Measurements from ENCODE around the gene NAT16.

NAT16 gene

GRCh38 chr7:101198476-101198875 is 18.4 kb upstream of the NAT16 start:
- no peak for TF ChIP-seq Cebpa-rat (IDR thresholded peaks at IDR 0.05)
- no peak overlapping the region for H3K9ac ChIP-seq
- H3K4me1 ChIP-seq = peaks cover 3 to 17% (median 9%) of the 10 kb centered on the region in 10 experiments
- peaks cover 0 to 9% (median 0%) of the 10 kb centered on the region in 11 experiments; a peak in 1 of 22 replicates for H4K20me1 ChIP-seq
- no peak overlapping the region for H3K27ac ChIP-seq
- peaks cover 35 to 45% (median 40%) of the 10 kb centered on the region in 11 experiments for H3K27me3 ChIP-seq
- H3K4me3 ChIP-seq = no peak overlapping the region
- H3K9me3 ChIP-seq (replicated peaks in 1 of 11) = no peaks in the 10 kb centered on the region
- no peak overlapping the region for H3K4me2 ChIP-seq
- no peaks in the 10 kb centered on the region for H3K36me3 ChIP-seq

- Histone ChIP-seq H3K36me3 (no peaks in the 10 kb centered on the region), H3K4me3 (no peak overlapping the region), H3K27me3 (peaks cover 33 to 40% (median 35%) of the 10 kb centered on the region in 11 experiments), H3K27ac (no peak overlapping the region), H3K4me1 (peaks cover 0 to 12% (median 5%) of the 10 kb centered on the region in 10 experiments; a peak in 16 of 20 replicates), H3K4me2 (peak overlapping the region in 1 of 11 experiments; percentile 12; a peak in 2 of 22 replicates), H3K9ac (no peak overlapping the region), H3K9me3 (replicated peaks in 1 of 11) (no peaks in the 10 kb centered on the region), H4K20me1 (peaks cover 0 to 9% (median 0%) of the 10 kb centered on the region in 11 experiments; a peak in 1 of 22 replicates)
- no peak for TF ChIP-seq Cebpa-rat (IDR thresholded peaks at IDR 0.05)
These were observed 17.9 kb upstream of the NAT16 start for GRCh38 chr7:101197991-101198390.

GRCh38 chr7:101195884-101196283 is 15.8 kb upstream of the NAT16 start:
- H3K36me3 ChIP-seq = no peaks in the 10 kb centered on the region
- H3K27ac ChIP-seq = no peak overlapping the region
- TF ChIP-seq Cebpa-rat (IDR thresholded peaks at IDR 0.05) = no peak
- H3K27me3 ChIP-seq = peaks cover 12 to 19% (median 14%) of the 10 kb centered on the region in 11 experiments
- no peak overlapping the region for H3K9ac ChIP-seq
- peaks cover 0 to 5% (median 0%) of the 10 kb centered on the region in 10 experiments; a peak in 3 of 20 replicates for H3K4me1 ChIP-seq
- no peak overlapping the region for H3K4me3 ChIP-seq
- H3K9me3 ChIP-seq (replicated peaks in 1 of 11) = no peaks in the 10 kb centered on the region
- H4K20me1 ChIP-seq = no peaks in the 10 kb centered on the region
- H3K4me2 ChIP-seq = no peak overlapping the region

- Histone ChIP-seq H3K27ac (no peak overlapping the region), H3K36me3 (no peaks in the 10 kb centered on the region), H4K20me1 (no peaks in the 10 kb centered on the region), H3K9ac (no peak overlapping the region), H3K4me1 (peaks cover 0 to 22% (median 3%) of the 10 kb centered on the region in 10 experiments; a peak in 6 of 20 replicates), H3K9me3 (replicated peaks in 1 of 11) (no peaks in the 10 kb centered on the region), H3K27me3 (no peaks in the 10 kb centered on the region), H3K4me3 (no peak overlapping the region), H3K4me2 (no peak overlapping the region)
- TF ChIP-seq Cebpa-rat (IDR thresholded peaks at IDR 0.05) = no peak
These were observed 9.0 kb upstream of the NAT16 start for GRCh38 chr7:101189109-101189508.

GRCh38 chr7:101186844-101187428 is 6.8 kb upstream of the NAT16 start:
- H3K27ac ChIP-seq = 0 out of 22 replicates have a peak overlapping the region, but pooled peaks of 1 of the 11 experiments have one; percentile 39
- no peaks in the 10 kb centered on the region for H4K20me1 ChIP-seq
- TF ChIP-seq Cebpa-rat (IDR thresholded peaks at IDR 0.05) = no peak
- H3K4me3 ChIP-seq = no peak overlapping the region
- H3K36me3 ChIP-seq = no peaks in the 10 kb centered on the region
- peaks cover 0 to 9% (median 5%) of the 10 kb centered on the region in 11 experiments; a peak in 5 of 22 replicates for H3K9me3 ChIP-seq (replicated peaks in 1 of 11)
- peak overlapping the region in 3 of 11 experiments; percentile 7 to 16 (median 11); a peak in 4 of 22 replicates for H3K4me2 ChIP-seq
- H3K4me1 ChIP-seq = peaks cover 0 to 22% (median 3%) of the 10 kb centered on the region in 10 experiments; a peak in 6 of 20 replicates
- no peak overlapping the region for H3K9ac ChIP-seq
- H3K27me3 ChIP-seq = peaks cover 0 to 9% (median 8%) of the 10 kb centered on the region in 11 experiments; a peak in 20 of 22 replicates

GRCh38 chr7:101186194-101186593 is 6.1 kb upstream of the NAT16 start:
- Histone ChIP-seq H3K4me3 (no peak overlapping the region), H3K27me3 (peaks cover 6 to 16% (median 15%) of the 10 kb centered on the region in 11 experiments), H4K20me1 (no peaks in the 10 kb centered on the region), H3K4me2 (peak overlapping the region in 1 of 11 experiments; percentile 11; a peak in 1 of 22 replicates), H3K4me1 (peaks cover 0 to 22% (median 3%) of the 10 kb centered on the region in 10 experiments; a peak in 6 of 20 replicates), H3K27ac (no peak overlapping the region), H3K9me3 (replicated peaks in 1 of 11) (peaks cover 0 to 9% (median 5%) of the 10 kb centered on the region in 11 experiments; a peak in 5 of 22 replicates), H3K36me3 (no peaks in the 10 kb centered on the region), H3K9ac (no peak overlapping the region)
- no peak for TF ChIP-seq Cebpa-rat (IDR thresholded peaks at IDR 0.05)

GRCh38 chr7:101185258-101185839 is 5.3 kb upstream of the NAT16 start:
- Histone ChIP-seq H3K36me3 (no peaks in the 10 kb centered on the region), H3K27ac (no peak overlapping the region), H3K9me3 (replicated peaks in 1 of 11) (peaks cover 0 to 9% (median 5%) of the 10 kb centered on the region in 11 experiments; a peak in 5 of 22 replicates), H3K4me3 (no peak overlapping the region), H3K4me2 (peak overlapping the region in 2 of 11 experiments; percentile 33 to 36; a peak in 4 of 22 replicates), H4K20me1 (peaks cover 0 to 5% (median 0%) of the 10 kb centered on the region in 11 experiments; a peak in 3 of 22 replicates), H3K27me3 (peaks cover 14 to 25% (median 24%) of the 10 kb centered on the region in 11 experiments), H3K4me1 (peaks cover 0 to 22% (median 3%) of the 10 kb centered on the region in 10 experiments; a peak in 9 of 20 replicates), H3K9ac (no peak overlapping the region)
- no peak for TF ChIP-seq Cebpa-rat (IDR thresholded peaks at IDR 0.05)

- peak overlapping the region in 7 of 10 experiments; percentile 5 to 53 (median 39); a peak in 8 of 20 replicates for H3K4me3 ChIP-seq
- H3K27ac ChIP-seq = no peak overlapping the region
- peak overlapping the region; percentile 27 to 86 (median 73); a peak in 21 of 22 replicates for H3K4me2 ChIP-seq
- H3K27me3 ChIP-seq = peaks cover 71 to 81% (median 80%) of the 10 kb centered on the region in 11 experiments
- H4K20me1 ChIP-seq = peaks cover 0 to 14% (median 0%) of the 10 kb centered on the region in 11 experiments; a peak in 3 of 22 replicates
- no peaks in the 10 kb centered on the region for H3K36me3 ChIP-seq
- H3K4me1 ChIP-seq = peaks cover 10 to 41% (median 17%) of the 10 kb centered on the region in 10 experiments
- H3K9me3 ChIP-seq (replicated peaks in 1 of 11) = peaks cover 0 to 9% (median 5%) of the 10 kb centered on the region in 11 experiments; a peak in 5 of 22 replicates
- no peak overlapping the region for H3K9ac ChIP-seq
- no peak for TF ChIP-seq Cebpa-rat (IDR thresholded peaks at IDR 0.05)
These were observed 380 bp downstream of the NAT16 start for GRCh38 chr7:101179713-101180112.

GRCh38 chr7:101179117-101179516 is 976 bp downstream of the NAT16 start:
- Histone ChIP-seq H3K27ac (no peak overlapping the region), H3K9me3 (replicated peaks in 1 of 11) (peaks cover 0 to 12% (median 7%) of the 10 kb centered on the region in 11 experiments; a peak in 13 of 22 replicates), H3K4me2 (peak overlapping the region; percentile 58 to 88 (median 79); a peak in 21 of 22 replicates), H4K20me1 (peaks cover 0 to 14% (median 0%) of the 10 kb centered on the region in 11 experiments; a peak in 3 of 22 replicates), H3K4me1 (peaks cover 7 to 47% (median 23%) of the 10 kb centered on the region in 10 experiments; a peak in 18 of 20 replicates), H3K9ac (peak overlapping the region in 1 of 11 experiments; percentile 41; a peak in 1 of 22 replicates), H3K36me3 (no peaks in the 10 kb centered on the region), H3K27me3 (peaks cover 77 to 87% (median 86%) of the 10 kb centered on the region in 11 experiments), H3K4me3 (peak overlapping the region in 6 of 10 experiments; percentile 16 to 54 (median 40); a peak in 6 of 20 replicates)
- TF ChIP-seq Cebpa-rat (IDR thresholded peaks at IDR 0.05) = no peak
